Measurements from ENCODE around the gene CPA5. TPM values are rescaled to one million over a fixed set of nuclear protein-coding genes. Genes with fewer than 3 reads are reported as not detected.

The CPA5 gene
- total and polyA plus RNA-seq, 9 of the 15 experiments (the other 6 are each of a cell fraction or from before 2014, with no cell fraction given), result 0.13 to 2.4 (median 0.91) TPM

- peak; percentile 99 for TF ChIP-seq ZBTB33 (CRISPR knock-in tag; IDR thresholded peaks at IDR 0.05)
- TF ChIP-seq FOXM1 (IDR thresholded peaks at IDR 0.05; ENCODE audit: low read depth), result no peak
- 0 out of 2 replicates have a peak, but pooled peaks have one; percentile 37 for TF ChIP-seq FOXM1 (CRISPR knock-in tag; IDR thresholded peaks at IDR 0.05; ENCODE audit: low read depth)
- TF ChIP-seq ZNF277 (CRISPR knock-in tag; IDR thresholded peaks at IDR 0.05; ENCODE audit: borderline replicate concordance), result no peak
- TF ChIP-seq E2F1 (CRISPR knock-in tag; IDR thresholded peaks at IDR 0.05), result no peak
- no peak for TF ChIP-seq ZFP91 (CRISPR knock-in tag; IDR thresholded peaks at IDR 0.05)
- TF ChIP-seq TEAD4 (IDR thresholded peaks at IDR 0.05; ENCODE audit: low read length), result no peak
- no peak for TF ChIP-seq TEAD4 (CRISPR knock-in tag; IDR thresholded peaks at IDR 0.05; ENCODE audit: borderline replicate concordance)
- TF ChIP-seq ZBTB1 (CRISPR knock-in tag; IDR thresholded peaks at IDR 0.05; ENCODE audit: borderline replicate concordance, low read depth), result no peak
- no peak for TF ChIP-seq MYBL2 (IDR thresholded peaks at IDR 0.05; ENCODE audit: low read depth)
- TF ChIP-seq MYBL2 (CRISPR knock-in tag; IDR thresholded peaks at IDR 0.05; ENCODE audit: borderline replicate concordance), result no peak
- TF ChIP-seq OTX1 (CRISPR knock-in tag; IDR thresholded peaks at IDR 0.05), result no peak
- no peak for TF ChIP-seq PHF8 (IDR thresholded peaks at IDR 0.05; ENCODE audit: borderline replicate concordance, low read length)
- no peak for TF ChIP-seq ATF1 (CRISPR knock-in tag; IDR thresholded peaks at IDR 0.05)
- TF ChIP-seq ATF1 (tag; IDR thresholded peaks at IDR 0.05), result no peak
- no peak for TF ChIP-seq HMG20B (CRISPR knock-in tag; IDR thresholded peaks at IDR 0.05)
- TF ChIP-seq TGIF2 (CRISPR knock-in tag; IDR thresholded peaks at IDR 0.05), result no peak
- TF ChIP-seq SIRT6 (IDR thresholded peaks at IDR 0.05; ENCODE audit: low read depth, low read length), result no peak
- TF ChIP-seq SETDB1 (IDR thresholded peaks at IDR 0.05; ENCODE audit: low read length), result no peak
These were observed 37.1 kb downstream of the CPA5 start (continued) for GRCh38 chr7:130381468-130382312.

All from K562 (cell line).